Fibroblast of peridontal ligament (primary cell): ENCODE results near the gene ATAD2B.
"Not testable (repeated sequence)": the region's sequence is repeated elsewhere in the genome, so short reads cannot be mapped to it uniquely, and the experiment has no call there.

ENCODE experiments used
- DNase-seq: peaks from one replicate; pipeline ENCODE4 v3.0.0-alpha.2; 2010; ENCODE audit errors: extremely low read depth

ATAD2B gene

GRCh38 chr2:23789012-23789411 lies 137.9 kb downstream of the ATAD2B start:
- no peak for DNase-seq

GRCh38 chr2:23788100-23788499 lies 138.8 kb downstream of the ATAD2B start:
- no peak for DNase-seq

GRCh38 chr2:23784971-23785370 lies 142.0 kb downstream of the ATAD2B start:
- DNase-seq: no peak

- DNase-seq: no peak
Observed at GRCh38 chr2:23782646-23783045, 144.3 kb downstream of the ATAD2B start.

- DNase-seq: no peak
Observed at GRCh38 chr2:23782126-23782525, 144.8 kb downstream of the ATAD2B start.

GRCh38 chr2:23780465-23780864 lies 146.5 kb downstream of the ATAD2B start:
- DNase-seq: not testable (repeated sequence)

GRCh38 chr2:23777826-23778225 lies 149.1 kb downstream of the ATAD2B start:
- no peak for DNase-seq

- DNase-seq: no peak
Observed at GRCh38 chr2:23776021-23776420, 150.9 kb downstream of the ATAD2B start.

- no peak for DNase-seq
Observed at GRCh38 chr2:23772684-23773083, 154.2 kb downstream of the ATAD2B start.

GRCh38 chr2:23772056-23772455 lies 154.9 kb downstream of the ATAD2B start:
- no peak for DNase-seq

GRCh38 chr2:23769364-23769763 lies 157.6 kb downstream of the ATAD2B start:
- DNase-seq: no peak

- no peak for DNase-seq
Observed at GRCh38 chr2:23767876-23768621, 158.9 kb downstream of the ATAD2B start.

GRCh38 chr2:23762141-23762540 lies 164.8 kb downstream of the ATAD2B start:
- no peak for DNase-seq

- DNase-seq: no peak
Observed at GRCh38 chr2:23761638-23762037, 165.3 kb downstream of the ATAD2B start.

GRCh38 chr2:23760736-23761135 lies 166.2 kb downstream of the ATAD2B start:
- peak; percentile 90 for DNase-seq

- DNase-seq: peak; percentile 81
Observed at GRCh38 chr2:23757686-23758433, 169.1 kb downstream of the ATAD2B start.

- no peak for DNase-seq
Observed at GRCh38 chr2:23756593-23757292, 170.2 kb downstream of the ATAD2B start.

- DNase-seq: no peak
Observed at GRCh38 chr2:23754970-23755369, 172.0 kb downstream of the ATAD2B start.

GRCh38 chr2:23753291-23754010 lies 173.5 kb downstream of the ATAD2B start:
- no peak for DNase-seq

GRCh38 chr2:23751747-23752265 lies 175.1 kb downstream of the ATAD2B start:
- no peak for DNase-seq

- no peak for DNase-seq
Observed at GRCh38 chr2:23746141-23746863, 180.6 kb downstream of the ATAD2B start.
